GM20000 (cell line): ENCODE results near the gene RBBP4.
"Not testable (repeated sequence)": the region's sequence is repeated elsewhere in the genome, so short reads cannot be mapped to it uniquely, and the experiment has no call there.

ENCODE experiments used
- DNase-seq: peaks from one replicate; pipeline ENCODE4 v3.0.0; 2012; ENCODE audit warnings: low spot score
- CTCF ChIP-seq: IDR thresholded peaks from 2 replicates; pipeline ENCODE4 v1.5.1; 2012; ENCODE audit warnings: mild to moderate bottlenecking, control low read depth; ENCODE audit errors: extremely low read depth, missing control alignments

Gene RBBP4

GRCh38 chr1:32666901-32667566 lies 16.0 kb downstream of the RBBP4 start:
- DNase-seq, result no peak
- no peak for TF ChIP-seq CTCF

- not testable (repeated sequence) for DNase-seq
Observed at GRCh38 chr1:32668716-32669115, 17.7 kb downstream of the RBBP4 start.

- no peak for TF ChIP-seq CTCF
Observed at GRCh38 chr1:32676945-32677344, 25.9 kb downstream of the RBBP4 start.

GRCh38 chr1:32679993-32680392 lies 29.0 kb downstream of the RBBP4 start:
- not testable (repeated sequence) for DNase-seq

More at GRCh38 chr1:32676945-32677344, 25.9 kb downstream of the RBBP4 start:
- DNase-seq, result no peak

GRCh38 chr1:32680642-32681041 lies 29.6 kb downstream of the RBBP4 start:
- no peak for TF ChIP-seq CTCF

GRCh38 chr1:32681509-32681908 lies 30.5 kb downstream of the RBBP4 start:
- no peak for TF ChIP-seq CTCF
- DNase-seq, result no peak

More at GRCh38 chr1:32680642-32681041, 29.6 kb downstream of the RBBP4 start:
- no peak for DNase-seq

GRCh38 chr1:32681999-32682398 lies 31.0 kb downstream of the RBBP4 start:
- no peak for DNase-seq
- TF ChIP-seq CTCF, result no peak

- no peak for TF ChIP-seq CTCF
- no peak for DNase-seq
Observed at GRCh38 chr1:32683397-32683796, 32.4 kb downstream of the RBBP4 start.
